Upper lobe of left lung (tissue), 4 donors: Measurements from ENCODE around the gene REV3L.

Experiments used
- EP300 ChIP-seq, 4 donors: sonication (generic); formaldehyde crosslinking; IDR thresholded peaks; one replicate each; pipeline ENCODE4 v1.5.1; 2017; ENCODE audit warnings: antibody characterized with exemption in 4 of 4, control low read depth in 2 of 4
- POLR2AphosphoS5 ChIP-seq, 2 donors: sonication (generic); formaldehyde crosslinking; IDR thresholded peaks; one replicate each; pipeline ENCODE4 v1.5.1; 2017; ENCODE audit warnings: antibody characterized with exemption in 2 of 2
- TF ChIP-seq, protein P1 (sequence below), 6 experiments: fragments of 450-650 bp in 4 of 6; fragments of 200-600 bp in 2 of 6; sonication (generic) in 2 of 6; IDR thresholded peaks; one replicate each; pipeline ENCODE4 v1.5.1; 2016 to 2019; ENCODE audit warnings: antibody characterized with exemption in 6 of 6

DNA sequence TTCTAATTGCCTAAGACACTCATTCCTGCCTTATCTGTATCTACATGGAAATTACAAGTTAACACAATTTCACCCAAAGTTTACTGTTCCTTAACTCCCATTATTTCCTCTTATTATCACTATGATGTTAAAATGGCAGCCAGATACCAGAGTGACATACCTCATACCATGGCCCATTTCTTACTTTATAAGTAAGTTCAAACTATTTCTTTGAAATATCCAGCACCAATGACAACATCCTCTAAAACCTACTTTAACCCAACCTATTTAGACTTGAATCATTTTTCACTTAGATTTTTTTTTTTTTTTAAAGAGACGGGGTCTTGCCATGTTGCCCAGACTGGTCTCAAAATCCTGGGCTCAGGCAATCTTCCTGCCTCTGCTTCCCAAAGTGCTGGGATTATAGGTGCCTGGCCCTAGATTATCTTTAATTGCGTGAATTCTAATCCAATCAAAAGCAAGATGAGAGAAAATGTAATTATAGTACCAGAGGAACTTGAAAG is 10.0 kb downstream of the REV3L start:
- TF ChIP-seq, protein P1, sequence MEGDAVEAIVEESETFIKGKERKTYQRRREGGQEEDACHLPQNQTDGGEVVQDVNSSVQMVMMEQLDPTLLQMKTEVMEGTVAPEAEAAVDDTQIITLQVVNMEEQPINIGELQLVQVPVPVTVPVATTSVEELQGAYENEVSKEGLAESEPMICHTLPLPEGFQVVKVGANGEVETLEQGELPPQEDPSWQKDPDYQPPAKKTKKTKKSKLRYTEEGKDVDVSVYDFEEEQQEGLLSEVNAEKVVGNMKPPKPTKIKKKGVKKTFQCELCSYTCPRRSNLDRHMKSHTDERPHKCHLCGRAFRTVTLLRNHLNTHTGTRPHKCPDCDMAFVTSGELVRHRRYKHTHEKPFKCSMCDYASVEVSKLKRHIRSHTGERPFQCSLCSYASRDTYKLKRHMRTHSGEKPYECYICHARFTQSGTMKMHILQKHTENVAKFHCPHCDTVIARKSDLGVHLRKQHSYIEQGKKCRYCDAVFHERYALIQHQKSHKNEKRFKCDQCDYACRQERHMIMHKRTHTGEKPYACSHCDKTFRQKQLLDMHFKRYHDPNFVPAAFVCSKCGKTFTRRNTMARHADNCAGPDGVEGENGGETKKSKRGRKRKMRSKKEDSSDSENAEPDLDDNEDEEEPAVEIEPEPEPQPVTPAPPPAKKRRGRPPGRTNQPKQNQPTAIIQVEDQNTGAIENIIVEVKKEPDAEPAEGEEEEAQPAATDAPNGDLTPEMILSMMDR (IDR thresholded peaks at IDR 0.05) = no peak
- TF ChIP-seq POLR2AphosphoS5 (IDR thresholded peaks at IDR 0.05) = no peak
- no peak for TF ChIP-seq EP300 (IDR thresholded peaks at IDR 0.05)
